Right cardiac atrium (tissue), 5 donors: ENCODE results near the gene TSHZ1. TPM values are rescaled to one million over a fixed set of nuclear protein-coding genes. Genes with fewer than 3 reads are reported as not detected.

Source experiments
- ATAC-seq, 2 donors: fragments of 200-7000 bp; cut with Tn5 transposase; one replicate each; pipeline versions ENCODE4 v1.8.0 to v1.9.1; 2020; ENCODE audit warnings: moderate library complexity in 2 of 2, mild to moderate bottlenecking in 1 of 2
- DNase-seq, 3 donors: peaks; one replicate each; pipeline ENCODE4 v3.0.0-alpha.2; 2020
- H3K27ac ChIP-seq: one replicate; pipeline ENCODE4 v1.5.1; 2013; ENCODE audit warnings: mild to moderate bottlenecking, low read length, control low read depth, moderate library complexity
- H3K27me3 ChIP-seq: one replicate; pipeline ENCODE4 v1.6.1; 2013; ENCODE audit not compliant: control insufficient read depth, insufficient read depth
- H3K4me1 ChIP-seq: one replicate; pipeline ENCODE4 v1.6.1; 2013; ENCODE audit warnings: low read length; ENCODE audit not compliant: control insufficient read depth, insufficient read depth
- H3K4me3 ChIP-seq: one replicate; pipeline ENCODE4 v1.5.1; 2013; ENCODE audit warnings: low read length, control low read depth
- H3K9me3 ChIP-seq: one replicate; pipeline ENCODE4 v1.6.1; 2013; ENCODE audit warnings: low read length; ENCODE audit not compliant: control insufficient read depth
- WGBS: extraction: QIAGEN DNeasy Blood & Tissue Kit; methylation state at CpG from one replicate; pipeline ENCODE4 v1.1.7; 2013; 5-methylcytosine and 5-hydroxymethylcytosine counted together
- intact Hi-C, 4 donors: fragments of 100-400 bp; cut with DNase I; formaldehyde crosslinking; loops; one replicate each; pipeline versions ENCODE4 v1.11.0 to v1.14.0; 2022 to 2023
- polyA plus RNA-seq: library from polyadenylated mRNA; stranded (reverse); fragments of 200-250 nt; gene quantifications from one replicate; pipeline ENCODE4 v1.2.3, GENCODE V29; 2013
- total RNA-seq, 4 donors: library from RNA; stranded (reverse); fragmentation: NEBNext Ultra II Directional; extraction: Animal tissue kit (Norgen Biotek cat#: 25700); gene quantifications; one replicate each; pipeline ENCODE4 v1.2.1, GENCODE V29; 2021
- donor health status: healthy with polysubstance abuse.
- donor health status: DM: no; HTN: yes; CAD: no.
- donor health status: DM: no; HTN: no; CAD: no.
- donor health status: DM: no; HTN: yes; CAD: no; lungs with severe emphysema.
- donor health status: DM: yes; HTN: yes; CAD: no.

Gene TSHZ1
- total and polyA plus RNA-seq, 5 donors: 12.7 to 24.7 (median 19.3) TPM

DNA sequence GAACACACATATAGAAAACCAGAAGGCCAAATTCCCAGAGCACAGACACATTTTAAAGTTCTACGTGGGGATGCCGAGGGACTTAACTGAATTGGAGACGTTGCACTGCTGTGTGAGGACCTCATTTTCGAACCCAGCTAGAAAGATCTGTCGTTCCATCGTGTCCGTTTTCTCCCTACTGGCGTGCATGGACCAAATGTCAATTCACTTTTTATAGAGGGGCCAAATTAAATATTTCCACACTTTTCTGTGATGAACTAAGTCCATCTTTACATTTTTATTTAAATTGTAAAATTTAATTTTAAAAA, 692 bp upstream of the TSHZ1 start:
- Histone ChIP-seq H3K4me3 (peak overlapping the region; percentile 100), H3K27ac (peak overlapping the region; percentile 98), H3K27me3 (no peaks in the 10 kb centered on the region), H3K9me3 (no peaks in the 10 kb centered on the region), H3K4me1 (no peaks in the 10 kb centered on the region)
- intact Hi-C loops: no loop called here
- under 1% methylated on average over 8 of the region's 8 CpGs for WGBS
- no peak for DNase-seq
- ATAC-seq: no peak

DNA sequence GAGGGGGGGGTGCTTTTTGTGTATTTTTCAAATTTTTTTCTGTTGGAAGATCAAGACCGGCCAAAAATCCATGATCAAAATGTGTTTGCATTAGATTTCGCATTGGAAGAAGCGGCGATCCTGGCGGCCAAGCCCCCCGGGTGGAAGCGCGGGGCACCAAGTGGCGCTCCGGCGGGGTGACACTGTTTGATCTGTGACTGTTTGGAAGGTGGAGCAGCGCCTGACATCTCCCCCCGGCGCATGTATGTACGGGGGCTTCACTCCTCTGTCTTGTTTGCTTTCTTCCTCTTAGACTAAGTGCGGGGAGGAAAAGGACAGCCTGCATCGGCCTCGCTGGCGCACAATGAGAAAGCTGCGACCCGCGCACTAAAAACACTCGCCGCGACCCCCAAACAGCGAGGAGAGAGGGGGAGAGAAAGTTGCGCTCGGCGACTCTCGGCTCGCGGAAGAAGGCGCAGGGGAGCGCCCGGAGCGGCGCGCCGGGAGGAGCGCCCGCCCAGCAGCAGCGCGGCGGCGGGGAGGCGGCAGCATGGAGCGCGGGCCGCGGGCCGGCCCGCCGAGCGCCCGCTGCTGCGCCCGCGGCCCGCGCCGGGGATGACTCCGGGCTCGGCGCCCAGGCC, 515 bp downstream of the TSHZ1 start:
- under 1% methylated on average over 64 of the region's 64 CpGs for WGBS
- intact Hi-C loops: no loop called here

DNA sequence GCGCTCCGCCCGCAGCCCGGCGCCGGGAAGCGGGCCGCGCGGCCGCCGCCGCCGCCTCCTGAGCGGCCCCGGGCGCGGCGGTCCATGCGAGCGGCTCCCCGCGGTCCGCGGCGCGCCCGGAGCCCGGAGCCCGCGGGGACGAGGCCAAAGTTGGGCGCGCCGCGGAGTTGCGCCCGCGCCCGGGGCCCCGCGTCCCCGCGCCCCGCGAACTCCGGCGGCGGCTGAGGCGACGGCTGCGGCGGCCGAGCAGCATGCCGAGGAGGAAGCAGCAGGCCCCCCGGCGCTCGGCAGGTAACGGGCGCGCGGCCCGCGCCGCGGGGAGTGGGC, 992 bp downstream of the TSHZ1 start:
- no peaks in the 10 kb centered on the region for H3K27me3 ChIP-seq
- under 1% methylated on average over 66 of the region's 66 CpGs for WGBS
- ATAC-seq (no peak), DNase-seq (peak in 1 of 3 donors; percentile 59)
- H3K4me3 ChIP-seq: peak overlapping the region; percentile 100
- H3K9me3 ChIP-seq: no peaks in the 10 kb centered on the region
- peak overlapping the region; percentile 68 for H3K27ac ChIP-seq
- H3K4me1 ChIP-seq: no peaks in the 10 kb centered on the region
- intact Hi-C loops: no loop called here

More for the DNA sequence above, 515 bp downstream of the TSHZ1 start:
- Histone ChIP-seq H3K9me3 (no peaks in the 10 kb centered on the region), H3K27me3 (no peaks in the 10 kb centered on the region), H3K4me3 (peak overlapping the region; percentile 100), H3K4me1 (no peaks in the 10 kb centered on the region), H3K27ac (peak overlapping the region; percentile 87)
- DNase-seq (peak in 1 of 3 donors; percentile 67), ATAC-seq (no peak)

DNA sequence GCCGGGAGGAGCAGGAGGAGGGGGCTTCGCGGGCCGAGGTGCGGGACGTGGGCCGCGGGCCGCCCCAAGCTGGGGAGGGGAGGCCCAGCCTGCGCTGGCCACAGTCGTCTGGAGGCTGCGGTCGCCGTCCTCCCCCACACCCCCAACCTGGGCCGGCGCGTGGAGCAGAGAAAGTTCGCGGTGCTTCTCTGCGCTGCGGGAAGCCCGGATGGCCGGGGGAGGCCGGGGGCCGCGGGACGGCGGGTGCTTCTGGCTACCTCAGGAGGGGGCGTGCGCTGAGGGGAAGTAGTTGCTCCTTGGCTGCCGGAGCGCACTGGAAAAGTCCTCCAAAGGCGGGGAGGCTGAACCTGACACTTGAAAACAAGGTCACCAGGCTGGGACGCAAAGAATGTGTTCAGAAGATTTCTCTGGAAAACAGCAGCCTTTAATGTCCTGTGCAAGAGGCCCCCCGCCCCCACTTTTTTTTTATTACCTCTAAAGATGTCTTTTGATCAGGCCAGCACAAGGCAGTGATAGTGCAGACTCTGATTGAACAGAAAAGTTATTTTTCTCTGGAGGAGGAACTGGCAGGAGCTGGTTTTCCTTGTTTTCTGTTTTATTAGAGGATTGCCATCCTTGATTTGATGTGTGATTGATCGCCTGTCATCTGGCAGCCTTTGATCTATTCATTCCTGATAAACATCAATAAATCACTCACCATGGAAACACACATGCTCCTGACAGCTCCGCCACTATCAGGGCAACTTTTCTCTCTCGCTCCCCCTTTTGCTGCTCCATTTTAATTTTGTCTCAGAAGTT, 1.6 kb downstream of the TSHZ1 start:
- H3K9me3 ChIP-seq: no peaks in the 10 kb centered on the region
- H3K4me1 ChIP-seq: no peaks in the 10 kb centered on the region
- DNase-seq (peak; percentile 56 to 80 (median 75)), ATAC-seq (no peak)
- H3K4me3 ChIP-seq: peak overlapping the region; percentile 100
- intact Hi-C loops: no loop called here
- peak overlapping the region; percentile 68 for H3K27ac ChIP-seq
- no peaks in the 10 kb centered on the region for H3K27me3 ChIP-seq
- 3% methylated on average over 38 of the region's 38 CpGs for WGBS

DNA sequence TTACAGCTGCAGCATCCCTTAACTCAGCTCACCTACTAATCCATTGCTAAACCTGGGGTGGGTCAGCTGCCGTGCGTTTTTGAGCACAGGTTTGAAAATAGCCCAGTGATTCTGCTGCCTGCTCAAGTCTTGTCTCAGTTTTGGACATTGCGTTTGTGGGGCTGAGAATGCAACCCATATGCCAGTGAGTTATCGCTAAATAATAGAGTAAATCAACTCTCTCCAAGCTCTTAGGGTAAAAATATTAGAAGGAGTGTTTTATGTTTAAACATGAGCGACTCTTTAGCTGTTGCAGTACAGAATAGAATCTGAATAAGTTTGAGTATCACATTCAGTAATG, 2.1 kb downstream of the TSHZ1 start:
- no peaks in the 10 kb centered on the region for H3K9me3 ChIP-seq
- no peaks in the 10 kb centered on the region for H3K4me1 ChIP-seq
- DNase-seq: no peak
- peak overlapping the region; percentile 68 for H3K27ac ChIP-seq
- H3K27me3 ChIP-seq: no peaks in the 10 kb centered on the region
- intact Hi-C loops: no loop called here
- peak overlapping the region; percentile 100 for H3K4me3 ChIP-seq
- no peak for ATAC-seq
- 37% methylated on average over 5 of the region's 5 CpGs for WGBS

DNA sequence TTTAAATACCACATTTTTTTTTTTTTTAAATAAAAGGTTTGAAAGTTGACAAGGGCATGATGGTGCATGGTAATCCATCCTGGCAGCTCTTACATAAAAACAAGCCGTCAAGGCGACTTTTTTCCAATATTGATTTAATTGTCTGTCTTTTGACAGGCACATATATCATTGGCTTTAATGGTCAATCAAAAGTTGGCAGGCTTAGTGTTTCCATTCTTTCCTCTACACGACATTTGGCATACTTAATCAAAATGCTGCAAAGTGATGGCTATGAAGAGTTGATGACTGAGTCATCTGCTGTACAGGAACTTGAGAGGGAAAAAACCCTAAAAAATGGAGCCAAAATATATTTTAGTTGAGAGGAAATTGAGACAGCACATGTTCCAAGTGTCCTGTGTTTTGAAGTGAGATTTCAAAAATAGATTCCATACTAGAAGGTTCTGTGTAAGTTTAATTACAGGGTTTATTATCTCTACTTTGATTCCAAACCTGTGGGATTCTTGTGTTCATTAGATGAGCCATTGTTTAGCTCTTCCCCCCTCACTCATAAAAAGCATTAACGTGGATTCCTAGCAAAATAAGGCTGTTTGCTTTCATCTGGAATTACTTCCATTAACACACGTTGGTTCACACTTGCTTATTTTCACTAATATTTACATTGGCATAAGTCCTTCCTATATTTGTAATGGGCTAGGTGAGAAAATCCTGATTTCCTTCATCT, 3.2 kb downstream of the TSHZ1 start:
- Histone ChIP-seq H3K27ac (no peak overlapping the region), H3K4me3 (no peak overlapping the region), H3K9me3 (no peaks in the 10 kb centered on the region), H3K27me3 (no peaks in the 10 kb centered on the region), H3K4me1 (no peaks in the 10 kb centered on the region)
- intact Hi-C loops: no loop called here
- ATAC-seq (no peak), DNase-seq (no peak)
- WGBS: 41% methylated on average over 5 of the region's 5 CpGs

DNA sequence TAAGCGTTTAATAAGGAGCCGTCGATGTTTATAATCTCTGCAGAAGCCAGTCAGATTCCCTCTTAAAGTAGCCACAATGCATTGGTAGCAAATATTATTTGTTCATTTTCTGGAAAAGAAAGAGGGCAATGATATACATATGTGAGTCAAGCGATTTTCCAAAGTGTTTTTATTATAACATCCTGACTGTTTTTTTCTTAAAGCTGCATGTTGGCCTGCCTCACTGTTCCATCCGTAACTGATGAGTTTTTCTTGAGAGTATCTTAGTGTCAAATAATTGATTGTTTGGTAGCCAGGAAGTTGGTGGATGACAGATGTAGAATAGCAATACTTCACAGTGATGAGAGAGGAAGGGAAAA, 3.7 kb downstream of the TSHZ1 start:
- ATAC-seq (no peak), DNase-seq (no peak)
- intact Hi-C loops: no loop called here
- H3K27me3 ChIP-seq: no peaks in the 10 kb centered on the region
- H3K27ac ChIP-seq: no peak overlapping the region
- H3K4me3 ChIP-seq: no peak overlapping the region
- H3K4me1 ChIP-seq: no peaks in the 10 kb centered on the region
- H3K9me3 ChIP-seq: no peaks in the 10 kb centered on the region
- 62% methylated on average over 5 of the region's 5 CpGs for WGBS

DNA sequence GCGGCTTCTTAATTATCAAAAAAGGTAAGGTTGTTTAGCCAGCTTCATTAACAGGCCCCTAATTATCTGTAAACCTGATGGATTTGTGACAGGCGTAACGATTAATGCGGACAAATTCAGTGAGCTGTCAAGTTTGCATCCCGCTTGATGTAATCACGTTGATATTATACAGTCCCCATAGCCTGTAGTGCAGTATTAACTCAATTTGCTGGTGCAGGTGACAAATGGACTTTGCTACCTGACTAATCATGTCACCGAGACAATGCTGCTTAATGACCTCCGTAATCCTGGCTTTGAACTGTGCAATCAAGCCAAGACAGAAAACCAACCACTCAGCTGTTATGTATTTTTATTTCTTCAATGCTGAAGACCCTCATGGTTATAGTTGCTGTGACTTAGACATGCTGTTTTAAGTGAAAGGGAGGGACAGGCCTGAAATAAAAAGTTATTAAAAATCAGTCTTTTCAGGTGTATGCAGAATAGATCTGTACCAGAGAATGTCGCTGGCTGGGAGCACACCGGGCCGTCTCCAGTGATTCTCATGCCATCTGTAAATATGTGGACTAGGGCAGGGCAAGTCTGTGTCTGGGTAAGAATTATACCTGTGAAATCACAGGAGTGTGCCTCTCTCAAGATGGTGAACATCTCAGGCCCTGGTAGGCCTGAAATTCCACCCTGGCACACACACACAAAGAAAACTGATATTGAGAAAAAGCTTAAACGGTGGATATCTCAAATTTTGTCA, 4.3 kb downstream of the TSHZ1 start:
- H3K4me3 ChIP-seq: no peak overlapping the region
- DNase-seq: no peak

DNA sequence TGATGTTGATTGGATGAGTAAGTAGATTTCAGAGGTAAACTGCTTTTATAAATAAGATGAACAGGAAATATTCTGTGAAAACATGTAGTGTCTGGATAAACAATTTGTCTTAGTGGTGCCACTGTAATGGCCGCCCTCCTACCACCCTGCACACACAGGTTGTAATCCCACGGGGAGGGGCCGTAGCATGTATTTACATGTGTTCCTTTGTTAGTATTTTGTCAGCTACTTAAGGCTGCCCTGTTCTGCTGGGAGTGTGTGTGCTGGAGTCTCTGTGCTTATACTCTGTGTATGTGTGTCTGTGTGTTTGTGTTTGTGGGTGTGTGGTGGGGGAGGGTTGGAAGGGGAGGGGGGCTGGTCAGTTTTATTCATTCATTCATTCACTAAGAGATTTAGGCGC, 5.1 kb downstream of the TSHZ1 start:
- Histone ChIP-seq H3K27me3 (no peaks in the 10 kb centered on the region), H3K27ac (no peak overlapping the region), H3K4me3 (no peak overlapping the region), H3K4me1 (no peaks in the 10 kb centered on the region), H3K9me3 (no peaks in the 10 kb centered on the region)
- no peak for ATAC-seq
- DNase-seq: no peak
- intact Hi-C loops: no loop called here
- 91% methylated on average over 4 of the region's 4 CpGs for WGBS

More for the DNA sequence above, 4.3 kb downstream of the TSHZ1 start:
- no peak overlapping the region for H3K27ac ChIP-seq
- H3K27me3 ChIP-seq: no peaks in the 10 kb centered on the region
- H3K4me1 ChIP-seq: no peaks in the 10 kb centered on the region
- intact Hi-C loops: no loop called here
- WGBS: 86% methylated on average over 12 of the region's 12 CpGs
- no peak for ATAC-seq
- no peaks in the 10 kb centered on the region for H3K9me3 ChIP-seq

DNA sequence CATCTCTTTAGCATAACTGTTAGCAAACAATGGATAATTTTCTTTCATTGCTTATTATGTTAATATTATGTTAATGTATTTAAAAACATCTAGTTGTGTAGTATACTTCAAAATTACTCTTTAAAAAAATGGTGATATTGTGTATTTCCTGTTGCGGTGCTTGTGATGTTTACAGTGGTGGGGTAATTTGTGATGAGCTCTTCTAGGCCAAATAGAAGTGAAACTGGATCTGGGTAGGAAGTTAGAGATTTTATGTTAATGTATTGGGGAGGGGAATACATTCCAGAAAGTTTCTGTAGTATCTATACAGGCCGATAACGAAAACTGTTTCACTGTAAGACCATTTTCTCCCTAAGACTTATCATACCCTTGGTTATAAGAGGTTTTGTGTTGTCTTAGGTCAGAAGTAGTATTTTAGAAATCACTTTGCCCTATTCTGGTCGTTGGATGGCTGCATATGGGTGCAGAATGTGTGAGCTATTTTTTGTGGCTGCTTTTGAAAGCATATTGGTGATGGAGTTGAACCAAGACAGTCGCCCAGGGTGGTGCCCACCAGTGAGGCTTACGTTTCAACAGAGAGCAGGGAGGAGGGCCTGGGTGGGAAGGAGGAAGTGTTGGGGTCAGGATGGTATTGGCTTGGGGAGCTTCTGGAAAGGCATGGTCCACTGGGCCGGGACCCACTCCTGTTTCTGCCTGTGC, 5.8 kb downstream of the TSHZ1 start:
- WGBS: 66% methylated on average over 7 of the region's 7 CpGs
- no peaks in the 10 kb centered on the region for H3K27me3 ChIP-seq
- no peak overlapping the region for H3K4me3 ChIP-seq
- DNase-seq (peak in 1 of 3 donors; percentile 9), ATAC-seq (no peak)
- no peaks in the 10 kb centered on the region for H3K4me1 ChIP-seq
- intact Hi-C loops: no loop called here
- H3K9me3 ChIP-seq: no peaks in the 10 kb centered on the region
- H3K27ac ChIP-seq: peak overlapping the region; percentile 47
